Measurements from ENCODE around the gene STK32B.

DNA sequence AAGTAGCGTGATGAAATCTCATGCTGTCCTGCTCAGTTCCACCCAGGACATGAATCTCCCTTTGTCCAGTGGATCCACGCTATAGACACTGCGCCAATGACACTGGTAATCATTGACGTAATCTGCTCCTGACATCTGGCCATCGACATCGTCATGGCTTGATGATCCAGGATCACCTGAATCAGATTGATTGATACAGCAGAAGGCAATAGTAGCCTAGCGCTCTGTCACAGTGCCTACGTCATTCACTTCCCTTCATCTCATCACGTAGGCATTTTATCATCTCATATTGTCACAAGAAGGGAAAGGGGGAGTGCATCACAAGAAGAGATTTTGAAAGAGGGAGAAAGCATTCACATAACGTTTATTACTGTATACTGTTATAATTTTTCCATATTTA is 68.8 kb downstream of the STK32B start:
- TF ChIP-seq HOXB13 (CRISPR knock-in tag; IDR thresholded peaks at IDR 0.05; ENCODE audit: low read depth), result no peak
- TF ChIP-seq MAX (IDR thresholded peaks at IDR 0.05), result no peak
- TF ChIP-seq EP300 (IDR thresholded peaks at IDR 0.05), result no peak
- TF ChIP-seq, protein P1, sequence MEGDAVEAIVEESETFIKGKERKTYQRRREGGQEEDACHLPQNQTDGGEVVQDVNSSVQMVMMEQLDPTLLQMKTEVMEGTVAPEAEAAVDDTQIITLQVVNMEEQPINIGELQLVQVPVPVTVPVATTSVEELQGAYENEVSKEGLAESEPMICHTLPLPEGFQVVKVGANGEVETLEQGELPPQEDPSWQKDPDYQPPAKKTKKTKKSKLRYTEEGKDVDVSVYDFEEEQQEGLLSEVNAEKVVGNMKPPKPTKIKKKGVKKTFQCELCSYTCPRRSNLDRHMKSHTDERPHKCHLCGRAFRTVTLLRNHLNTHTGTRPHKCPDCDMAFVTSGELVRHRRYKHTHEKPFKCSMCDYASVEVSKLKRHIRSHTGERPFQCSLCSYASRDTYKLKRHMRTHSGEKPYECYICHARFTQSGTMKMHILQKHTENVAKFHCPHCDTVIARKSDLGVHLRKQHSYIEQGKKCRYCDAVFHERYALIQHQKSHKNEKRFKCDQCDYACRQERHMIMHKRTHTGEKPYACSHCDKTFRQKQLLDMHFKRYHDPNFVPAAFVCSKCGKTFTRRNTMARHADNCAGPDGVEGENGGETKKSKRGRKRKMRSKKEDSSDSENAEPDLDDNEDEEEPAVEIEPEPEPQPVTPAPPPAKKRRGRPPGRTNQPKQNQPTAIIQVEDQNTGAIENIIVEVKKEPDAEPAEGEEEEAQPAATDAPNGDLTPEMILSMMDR (IDR thresholded peaks at IDR 0.05), result no peak
- TF ChIP-seq POLR2A (IDR thresholded peaks at IDR 0.05; ENCODE audit: low read length), result no peak
- no peak for TF ChIP-seq RARB (CRISPR knock-in tag; IDR thresholded peaks at IDR 0.05)
- no peak for TF ChIP-seq JUNB (IDR thresholded peaks at IDR 0.05)
- no peak for TF ChIP-seq NPAS2 (CRISPR knock-in tag; IDR thresholded peaks at IDR 0.05; ENCODE audit: borderline replicate concordance)

All from A549 (cell line).